Measurements from ENCODE around the gene APOB. TPM values are rescaled to one million over a fixed set of nuclear protein-coding genes. Genes with fewer than 3 reads are reported as not detected.

APOB gene
- total RNA-seq, 1 experiment from 2014 or later, result not detected

DNA sequence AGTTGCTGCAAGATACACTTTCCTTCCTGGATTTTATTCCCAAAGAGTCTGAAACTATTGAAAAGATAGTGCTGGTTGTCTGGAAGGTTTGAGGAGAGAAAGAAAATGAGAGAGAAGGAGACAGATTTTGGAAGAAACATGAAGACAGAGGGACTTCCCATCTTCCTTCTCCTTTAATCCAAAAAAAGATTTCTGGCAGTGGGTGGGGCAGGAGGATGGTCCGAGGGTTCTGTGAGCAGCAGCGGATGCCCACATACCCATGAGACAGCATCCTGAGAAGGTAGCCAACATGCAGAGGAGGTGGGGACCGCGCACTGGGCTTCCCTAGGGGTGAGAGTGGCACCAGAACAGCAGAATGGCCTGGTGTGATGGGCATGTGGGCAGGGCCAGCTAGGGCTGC, 84.6 kb downstream of the APOB start:
- no peak for TF ChIP-seq EZH2 (IDR thresholded peaks at IDR 0.05; ENCODE audit: borderline replicate concordance, low read depth, low read length, poor library complexity, severe bottlenecking)
- TF ChIP-seq, protein P1, sequence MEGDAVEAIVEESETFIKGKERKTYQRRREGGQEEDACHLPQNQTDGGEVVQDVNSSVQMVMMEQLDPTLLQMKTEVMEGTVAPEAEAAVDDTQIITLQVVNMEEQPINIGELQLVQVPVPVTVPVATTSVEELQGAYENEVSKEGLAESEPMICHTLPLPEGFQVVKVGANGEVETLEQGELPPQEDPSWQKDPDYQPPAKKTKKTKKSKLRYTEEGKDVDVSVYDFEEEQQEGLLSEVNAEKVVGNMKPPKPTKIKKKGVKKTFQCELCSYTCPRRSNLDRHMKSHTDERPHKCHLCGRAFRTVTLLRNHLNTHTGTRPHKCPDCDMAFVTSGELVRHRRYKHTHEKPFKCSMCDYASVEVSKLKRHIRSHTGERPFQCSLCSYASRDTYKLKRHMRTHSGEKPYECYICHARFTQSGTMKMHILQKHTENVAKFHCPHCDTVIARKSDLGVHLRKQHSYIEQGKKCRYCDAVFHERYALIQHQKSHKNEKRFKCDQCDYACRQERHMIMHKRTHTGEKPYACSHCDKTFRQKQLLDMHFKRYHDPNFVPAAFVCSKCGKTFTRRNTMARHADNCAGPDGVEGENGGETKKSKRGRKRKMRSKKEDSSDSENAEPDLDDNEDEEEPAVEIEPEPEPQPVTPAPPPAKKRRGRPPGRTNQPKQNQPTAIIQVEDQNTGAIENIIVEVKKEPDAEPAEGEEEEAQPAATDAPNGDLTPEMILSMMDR (conservative IDR thresholded peaks at IDR 0.05; ENCODE audit: low read depth, low read length), result no peak
- no peak for DNase-seq (ENCODE audit: low spot score)
- Histone ChIP-seq H3K27ac (ENCODE audit: low read depth, low read length, poor library complexity, severe bottlenecking) (no peak overlapping the region), H3K27me3 (replicated peaks; ENCODE audit: insufficient read depth, low read depth, low read length, poor library complexity) (peaks cover 58% of the 10 kb centered on the region), H3K9me3 (ENCODE audit: low read depth, low read length, poor library complexity, severe bottlenecking) (no peaks in the 10 kb centered on the region), H3K4me3 (ENCODE audit: low read depth, low read length, poor library complexity, severe bottlenecking) (no peak overlapping the region), H3K4me1 (ENCODE audit: insufficient read depth, low read length, poor library complexity, severe bottlenecking) (no peaks in the 10 kb centered on the region), H3K36me3 (ENCODE audit: insufficient read depth, low read length, poor library complexity, severe bottlenecking) (no peaks in the 10 kb centered on the region)
- intact Hi-C loops (cut with micrococcal nuclease; ENCODE audit: unreplicated experiment), result loop anchor here (5.0 kb wide), 1 partner anchor 277 kb away; no protein-coding TSS in a partner anchor
- POLR2A ChIA-PET (ENCODE audit: low non-redundant PET), result no interaction called here
- BruUV-seq (replicated peaks), result no TSS peak
- CTCF ChIA-PET, result interaction anchor here (1.0 kb wide), 1 partner anchor 178 kb away, joined by 3 read pairs; no protein-coding TSS in a partner anchor

GRCh38 chr2:20957788-20958525, 85.9 kb downstream of the APOB start:
- Histone ChIP-seq H3K9me3 (ENCODE audit: low read depth, low read length, poor library complexity, severe bottlenecking) (no peaks in the 10 kb centered on the region), H3K4me1 (ENCODE audit: insufficient read depth, low read length, poor library complexity, severe bottlenecking) (no peaks in the 10 kb centered on the region), H3K36me3 (ENCODE audit: insufficient read depth, low read length, poor library complexity, severe bottlenecking) (no peaks in the 10 kb centered on the region), H3K4me3 (ENCODE audit: low read depth, low read length, poor library complexity, severe bottlenecking) (no peak overlapping the region), H3K27ac (ENCODE audit: low read depth, low read length, poor library complexity, severe bottlenecking) (no peak overlapping the region), H3K27me3 (replicated peaks; ENCODE audit: insufficient read depth, low read depth, low read length, poor library complexity) (peaks cover 47% of the 10 kb centered on the region)
- ChIA-PET CTCF (no interaction called here), POLR2A (ENCODE audit: low non-redundant PET) (no interaction called here)
- no peak for TF ChIP-seq EZH2 (IDR thresholded peaks at IDR 0.05; ENCODE audit: borderline replicate concordance, low read depth, low read length, poor library complexity, severe bottlenecking)
- TF ChIP-seq, protein P1 (conservative IDR thresholded peaks at IDR 0.05; ENCODE audit: low read depth, low read length), result no peak
- no peak for DNase-seq (ENCODE audit: low spot score)
- intact Hi-C loops (cut with micrococcal nuclease; ENCODE audit: unreplicated experiment), result loop anchor here (5.0 kb wide), 1 partner anchor 276 kb away; no protein-coding TSS in a partner anchor
- no TSS peak for BruUV-seq (replicated peaks)

DNA sequence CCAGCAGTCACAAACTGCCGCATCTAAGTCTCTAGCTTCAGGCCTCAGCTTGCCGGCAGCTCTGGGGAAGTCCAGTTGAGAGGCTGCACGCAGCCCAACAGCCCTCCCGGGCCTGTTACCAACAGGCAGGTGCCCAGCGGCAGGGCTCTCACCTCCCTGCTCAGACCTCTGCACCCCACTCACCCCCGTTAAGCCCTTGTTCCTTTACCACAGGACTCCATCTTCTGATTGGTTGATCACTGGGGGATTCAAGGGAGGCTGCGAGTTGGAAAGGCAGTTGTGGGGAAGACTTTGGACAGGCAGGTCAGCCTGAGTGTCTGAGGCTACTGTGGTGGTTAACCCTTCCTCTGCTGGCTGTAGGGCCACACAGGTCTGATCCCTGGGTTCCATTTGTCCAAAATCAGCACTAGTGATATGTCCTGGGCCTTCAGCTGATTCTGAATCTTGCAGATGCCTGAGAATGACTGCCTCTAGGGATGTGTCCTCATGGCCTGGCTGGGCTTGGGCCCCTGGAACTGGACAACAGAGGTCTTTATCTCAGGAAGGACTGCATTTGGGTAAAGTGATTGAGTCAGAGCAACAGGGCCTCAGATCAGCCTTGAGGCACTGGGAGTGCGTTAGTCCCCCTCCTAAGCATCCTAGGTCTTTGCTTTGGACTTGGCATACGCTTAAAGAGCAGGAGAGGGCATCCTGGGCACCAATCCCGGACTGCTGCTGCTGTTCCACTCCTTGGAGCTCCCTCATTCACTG, 88.4 kb downstream of the APOB start:
- no TSS peak for BruUV-seq (replicated peaks)
- CTCF ChIA-PET, result no interaction called here

More for the DNA sequence above, 88.4 kb downstream of the APOB start:
- no peaks in the 10 kb centered on the region for H3K36me3 ChIP-seq (ENCODE audit: insufficient read depth, low read length, poor library complexity, severe bottlenecking)
- intact Hi-C loops (cut with micrococcal nuclease; ENCODE audit: unreplicated experiment), result loop anchor here (5.0 kb wide), 1 partner anchor 273 kb away; no protein-coding TSS in a partner anchor
- no peaks in the 10 kb centered on the region for H3K4me1 ChIP-seq (ENCODE audit: insufficient read depth, low read length, poor library complexity, severe bottlenecking)
- H3K9me3 ChIP-seq (ENCODE audit: low read depth, low read length, poor library complexity, severe bottlenecking), result no peaks in the 10 kb centered on the region
- no peak for DNase-seq (ENCODE audit: low spot score)
- H3K27me3 ChIP-seq (replicated peaks; ENCODE audit: insufficient read depth, low read depth, low read length, poor library complexity), result peaks cover 27% of the 10 kb centered on the region
- H3K27ac ChIP-seq (ENCODE audit: low read depth, low read length, poor library complexity, severe bottlenecking), result no peak overlapping the region
- H3K4me3 ChIP-seq (ENCODE audit: low read depth, low read length, poor library complexity, severe bottlenecking), result no peak overlapping the region
- POLR2A ChIA-PET (ENCODE audit: low non-redundant PET), result no interaction called here
- no peak for TF ChIP-seq EZH2 (IDR thresholded peaks at IDR 0.05; ENCODE audit: borderline replicate concordance, low read depth, low read length, poor library complexity, severe bottlenecking)
- TF ChIP-seq, protein P1 (conservative IDR thresholded peaks at IDR 0.05; ENCODE audit: low read depth, low read length), result no peak
